PFSK-1 (cell line): ENCODE measurements around the gene CTPS1.

ENCODE experiments used
- FOXP2 ChIP-seq: optimal IDR thresholded peaks from 2 replicates; pipeline ENCODE3; 2011; ENCODE audit warnings: borderline replicate concordance, control low read depth, inconsistent platforms; ENCODE audit not compliant: insufficient read depth; ENCODE audit errors: extremely low read length, extremely low read depth
- POLR2AphosphoS5 ChIP-seq: IDR thresholded peaks from 2 replicates; pipeline ENCODE4 v1.6.1; 2012; ENCODE audit warnings: low read depth, mild to moderate bottlenecking, control low read depth, low read length, moderate library complexity
- SIN3A ChIP-seq: IDR thresholded peaks from 2 replicates; pipeline ENCODE4 v1.6.1; 2012; ENCODE audit warnings: mild to moderate bottlenecking, low read length, moderate library complexity, borderline replicate concordance; ENCODE audit not compliant: insufficient read depth
- TAF1 ChIP-seq: IDR thresholded peaks from 2 replicates; pipeline ENCODE4 v1.6.1; 2012; ENCODE audit warnings: low read length, control low read depth, borderline replicate concordance; ENCODE audit not compliant: insufficient read depth
- TF ChIP-seq, protein P1 (sequence below), 2 experiments: IDR thresholded peaks; 2 replicates each; pipeline versions ENCODE4 v1.6.1 to v1.8.0; 2011 to 2012; ENCODE audit warnings: low read depth in 2 of 2, low read length in 2 of 2, control low read depth in 1 of 2, inconsistent platforms in 1 of 2, mild to moderate bottlenecking in 1 of 2, moderate library complexity in 1 of 2; ENCODE audit not compliant: insufficient read depth in 1 of 2

The CTPS1 gene

DNA sequence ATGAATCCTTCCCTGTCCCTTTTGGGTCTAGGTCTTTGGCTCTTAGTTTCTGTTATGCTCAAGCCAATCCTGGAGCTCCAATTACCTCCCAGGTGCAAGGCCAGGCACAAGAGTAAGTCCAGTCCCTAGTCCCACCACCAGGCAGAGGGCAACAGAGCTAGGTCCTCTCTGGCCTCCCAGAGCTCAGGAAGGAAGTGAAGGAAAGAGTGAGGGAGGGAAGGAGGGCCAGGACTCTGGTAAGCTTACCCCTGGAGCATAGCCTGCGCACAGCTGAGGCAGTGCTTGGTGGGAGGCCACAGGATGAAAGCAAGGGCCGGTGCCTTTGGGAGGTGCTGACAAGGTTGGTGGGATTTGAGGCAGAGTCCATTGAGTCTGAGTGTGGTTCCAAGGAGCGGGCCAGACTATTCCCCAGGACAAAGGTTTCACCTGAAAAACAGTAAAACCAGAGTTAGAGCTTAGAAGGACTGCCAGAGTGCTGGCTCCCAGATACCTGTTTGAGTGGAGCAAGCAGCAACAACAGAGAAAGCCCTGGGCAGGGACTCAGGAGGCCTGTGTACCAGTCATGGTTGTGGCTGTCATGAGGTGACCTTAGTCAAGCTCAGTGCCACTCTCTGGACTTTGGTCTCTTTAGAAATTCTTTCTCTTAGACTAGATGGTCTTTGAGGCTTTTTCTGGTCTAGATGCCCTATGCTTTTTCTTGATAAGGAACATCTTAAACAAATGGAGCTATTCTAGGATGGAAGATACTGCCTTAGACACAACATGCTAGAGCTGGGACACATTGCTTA lies 57.8 kb downstream of the CTPS1 start:
- TF ChIP-seq POLR2AphosphoS5 (no peak), FOXP2 (no peak), TAF1 (no peak), SIN3A (no peak)
- TF ChIP-seq, protein P1, sequence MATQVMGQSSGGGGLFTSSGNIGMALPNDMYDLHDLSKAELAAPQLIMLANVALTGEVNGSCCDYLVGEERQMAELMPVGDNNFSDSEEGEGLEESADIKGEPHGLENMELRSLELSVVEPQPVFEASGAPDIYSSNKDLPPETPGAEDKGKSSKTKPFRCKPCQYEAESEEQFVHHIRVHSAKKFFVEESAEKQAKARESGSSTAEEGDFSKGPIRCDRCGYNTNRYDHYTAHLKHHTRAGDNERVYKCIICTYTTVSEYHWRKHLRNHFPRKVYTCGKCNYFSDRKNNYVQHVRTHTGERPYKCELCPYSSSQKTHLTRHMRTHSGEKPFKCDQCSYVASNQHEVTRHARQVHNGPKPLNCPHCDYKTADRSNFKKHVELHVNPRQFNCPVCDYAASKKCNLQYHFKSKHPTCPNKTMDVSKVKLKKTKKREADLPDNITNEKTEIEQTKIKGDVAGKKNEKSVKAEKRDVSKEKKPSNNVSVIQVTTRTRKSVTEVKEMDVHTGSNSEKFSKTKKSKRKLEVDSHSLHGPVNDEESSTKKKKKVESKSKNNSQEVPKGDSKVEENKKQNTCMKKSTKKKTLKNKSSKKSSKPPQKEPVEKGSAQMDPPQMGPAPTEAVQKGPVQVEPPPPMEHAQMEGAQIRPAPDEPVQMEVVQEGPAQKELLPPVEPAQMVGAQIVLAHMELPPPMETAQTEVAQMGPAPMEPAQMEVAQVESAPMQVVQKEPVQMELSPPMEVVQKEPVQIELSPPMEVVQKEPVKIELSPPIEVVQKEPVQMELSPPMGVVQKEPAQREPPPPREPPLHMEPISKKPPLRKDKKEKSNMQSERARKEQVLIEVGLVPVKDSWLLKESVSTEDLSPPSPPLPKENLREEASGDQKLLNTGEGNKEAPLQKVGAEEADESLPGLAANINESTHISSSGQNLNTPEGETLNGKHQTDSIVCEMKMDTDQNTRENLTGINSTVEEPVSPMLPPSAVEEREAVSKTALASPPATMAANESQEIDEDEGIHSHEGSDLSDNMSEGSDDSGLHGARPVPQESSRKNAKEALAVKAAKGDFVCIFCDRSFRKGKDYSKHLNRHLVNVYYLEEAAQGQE (IDR thresholded peaks at IDR 0.05; ENCODE audit: insufficient read depth in 1 of 2, low read depth in 2 of 2, low read length in 2 of 2) = no peak

DNA sequence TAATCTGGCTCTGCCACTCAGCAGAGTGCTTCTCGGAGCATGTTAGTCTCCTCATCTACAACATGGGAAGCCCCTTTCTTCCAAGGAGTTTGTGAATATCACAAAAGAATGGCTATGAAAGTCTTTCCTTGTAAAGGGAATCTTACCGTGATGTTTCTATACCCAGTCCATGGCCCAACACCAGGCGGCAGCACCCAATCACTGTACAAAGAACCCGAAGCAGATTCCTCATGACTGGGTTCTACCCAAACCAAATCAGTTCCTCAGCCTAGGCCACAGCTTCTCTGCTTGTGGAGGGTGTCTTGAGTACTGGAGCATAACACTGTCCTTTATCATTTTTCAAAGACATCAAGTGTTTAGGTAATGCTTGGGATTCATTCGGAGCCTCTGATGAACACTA lies 58.6 kb downstream of the CTPS1 start:
- TF ChIP-seq SIN3A (no peak), FOXP2 (no peak), TAF1 (no peak), POLR2AphosphoS5 (no peak)
- TF ChIP-seq, protein P1 (IDR thresholded peaks at IDR 0.05; ENCODE audit: insufficient read depth in 1 of 2, low read depth in 2 of 2, low read length in 2 of 2) = no peak

DNA sequence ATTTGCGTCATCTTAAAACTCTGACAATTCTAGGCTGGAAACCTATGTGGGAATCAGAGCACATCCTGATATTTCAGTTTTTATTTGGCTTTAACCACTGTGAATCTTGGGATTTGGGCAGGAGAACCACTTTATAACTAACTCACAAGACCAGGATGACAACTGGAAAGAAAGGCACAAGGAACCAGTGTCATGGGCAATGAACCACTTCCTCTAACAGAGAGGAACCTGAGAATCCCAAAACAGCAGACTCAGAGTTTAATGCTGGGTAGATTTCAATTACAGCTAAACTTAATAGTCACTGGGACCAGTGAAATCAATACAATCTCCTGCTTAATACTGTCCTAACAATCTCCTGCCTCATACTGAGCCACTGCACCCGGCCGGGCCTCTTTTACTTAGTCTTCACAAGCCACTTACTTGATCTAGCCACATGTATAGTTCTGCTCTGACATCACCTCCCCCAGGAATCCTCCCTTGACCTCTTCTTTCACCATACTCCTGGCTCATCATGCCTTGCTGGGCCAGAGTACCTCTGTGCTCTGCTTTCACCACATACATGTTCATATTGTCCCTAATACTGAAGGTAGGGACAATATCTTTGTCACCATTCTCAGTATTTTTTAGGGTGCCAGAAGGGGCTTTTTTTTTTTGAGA lies 62.2 kb downstream of the CTPS1 start:
- TF ChIP-seq FOXP2 (no peak), TAF1 (no peak), SIN3A (no peak), POLR2AphosphoS5 (no peak)
- TF ChIP-seq, protein P1 (IDR thresholded peaks at IDR 0.05; ENCODE audit: insufficient read depth in 1 of 2, low read depth in 2 of 2, low read length in 2 of 2) = no peak

DNA sequence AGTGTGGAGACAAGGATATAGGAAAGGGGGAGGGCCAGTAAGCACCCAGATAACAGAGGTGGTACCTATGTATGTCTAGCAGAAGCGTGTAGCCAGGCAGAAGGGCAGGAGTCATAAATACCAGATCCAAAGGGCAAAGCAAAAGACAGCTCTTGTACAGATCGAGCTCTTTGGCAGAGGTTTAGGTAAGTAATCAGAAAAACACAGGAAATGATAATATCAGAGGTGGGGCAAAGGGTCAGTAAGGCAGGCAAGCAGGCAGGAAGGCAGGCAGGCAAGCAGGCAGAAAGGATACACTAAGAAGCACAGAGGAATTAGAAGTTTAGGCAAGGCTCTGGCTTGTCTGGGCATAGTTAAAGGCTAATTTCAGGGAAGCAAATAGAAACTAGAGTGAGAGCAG lies 64.7 kb downstream of the CTPS1 start:
- TF ChIP-seq, protein P1 (IDR thresholded peaks at IDR 0.05; ENCODE audit: insufficient read depth in 1 of 2, low read depth in 2 of 2, low read length in 2 of 2) = no peak
- TF ChIP-seq SIN3A (no peak), TAF1 (no peak), FOXP2 (no peak), POLR2AphosphoS5 (no peak)
